IMR-90 (cell line): ENCODE measurements around the gene AUTS2.

Source experiments
- CEBPB ChIP-seq: IDR thresholded peaks from 2 replicates; pipeline ENCODE4 v1.6.1; 2012; ENCODE audit warnings: low read depth, low read length, improper control_type of control experiment
- CTCF ChIP-seq: conservative IDR thresholded peaks from 2 replicates; pipeline ENCODE4 v1.5.1; 2012; ENCODE audit warnings: mild to moderate bottlenecking, low read depth, low read length, improper control_type of control experiment
- POLR2A ChIP-seq: IDR thresholded peaks from 2 replicates; pipeline ENCODE4 v1.6.1; 2012; ENCODE audit warnings: mild to moderate bottlenecking, low read depth, low read length
- RAD21 ChIP-seq: IDR thresholded peaks from 2 replicates; pipeline ENCODE4 v1.6.1; 2012; ENCODE audit warnings: low read length, improper control_type of control experiment
- RCOR1 ChIP-seq: IDR thresholded peaks from 2 replicates; pipeline ENCODE4 v1.6.1; 2012; ENCODE audit warnings: mild to moderate bottlenecking, low read length, improper control_type of control experiment; ENCODE audit not compliant: insufficient replicate concordance
- TF ChIP-seq, protein P1 (sequence below): fragments of 150-350 bp; IDR thresholded peaks from 2 replicates; pipeline ENCODE4 v1.6.1; 2016; ENCODE audit warnings: low read depth, mild to moderate bottlenecking, low read length, moderate library complexity, borderline replicate concordance

DNA sequence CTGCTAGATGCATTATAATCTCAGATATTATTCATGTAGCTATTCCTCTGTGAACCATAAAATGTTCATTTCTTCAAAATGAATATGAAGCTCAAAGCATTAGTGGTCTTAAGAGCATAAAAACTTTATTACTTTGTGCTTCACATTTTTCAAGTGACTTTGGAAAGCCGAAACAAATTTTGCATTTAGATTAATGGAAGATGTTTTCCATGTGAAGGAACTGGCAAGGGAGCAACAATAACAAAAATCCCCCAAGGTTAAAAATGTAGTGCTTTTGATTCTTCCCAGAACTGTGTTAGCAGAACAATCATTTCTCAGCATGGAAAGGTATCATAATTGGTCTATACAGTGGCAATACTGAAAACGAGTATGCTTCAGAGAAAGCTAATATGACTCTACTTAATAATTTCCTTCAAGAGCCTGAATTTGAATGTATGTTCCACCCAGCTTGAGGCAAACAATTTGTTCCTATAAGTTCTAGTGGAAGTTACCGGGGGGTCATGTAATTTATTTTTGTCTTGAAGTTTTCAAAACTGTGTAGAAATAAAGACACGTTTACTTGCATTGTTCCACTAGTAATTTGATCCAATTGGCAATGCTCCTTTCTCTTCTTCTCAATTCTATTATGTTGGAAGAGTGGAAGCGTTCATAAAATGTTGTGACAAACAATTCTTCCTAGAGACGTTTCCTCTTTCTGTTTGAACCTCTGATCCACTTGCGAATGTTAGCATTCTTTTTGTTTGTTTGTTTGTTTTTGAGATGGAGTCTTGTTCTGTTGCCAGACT lies 665.4 kb downstream of the AUTS2 start:
- TF ChIP-seq CTCF (no peak), RAD21 (no peak), RCOR1 (no peak), POLR2A (no peak), CEBPB (no peak)
- TF ChIP-seq, protein P1, sequence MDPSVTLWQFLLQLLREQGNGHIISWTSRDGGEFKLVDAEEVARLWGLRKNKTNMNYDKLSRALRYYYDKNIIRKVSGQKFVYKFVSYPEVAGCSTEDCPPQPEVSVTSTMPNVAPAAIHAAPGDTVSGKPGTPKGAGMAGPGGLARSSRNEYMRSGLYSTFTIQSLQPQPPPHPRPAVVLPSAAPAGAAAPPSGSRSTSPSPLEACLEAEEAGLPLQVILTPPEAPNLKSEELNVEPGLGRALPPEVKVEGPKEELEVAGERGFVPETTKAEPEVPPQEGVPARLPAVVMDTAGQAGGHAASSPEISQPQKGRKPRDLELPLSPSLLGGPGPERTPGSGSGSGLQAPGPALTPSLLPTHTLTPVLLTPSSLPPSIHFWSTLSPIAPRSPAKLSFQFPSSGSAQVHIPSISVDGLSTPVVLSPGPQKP = no peak
